Measurements from ENCODE around the gene ITIH5. TPM values are rescaled to one million over a fixed set of nuclear protein-coding genes. Genes with fewer than 3 reads are reported as not detected.

Gene ITIH5
- total and polyA plus RNA-seq, 9 of the 15 experiments (the other 6 are each of a cell fraction or from before 2014, with no cell fraction given), result 0.52 to 4.5 (median 2.6) TPM

Other genes with a start within 250 kb of the ITIH5 start
- not detected in 2 replicates for gene ITIH2, start 36.4 kb upstream of the ITIH5 start, total RNA-seq (2014; rRNA removed)
- gene ITIH2, start 36.4 kb upstream of the ITIH5 start, total RNA-seq (2014; rRNA removed; fragmentation: Illumina TruSeq; extraction: Trizol), result not detected in 2 replicates
- not detected in 2 replicates for gene ITIH2, start 36.4 kb upstream of the ITIH5 start, total RNA-seq (2015; rRNA removed; fragmentation: Illumina TruSeq; extraction: Trizol)
- 0.66 and 1.1 TPM in 2 replicates for gene ITIH2, start 36.4 kb upstream of the ITIH5 start, total RNA-seq (2021)
- not detected in 2 replicates for gene ITIH2, start 36.4 kb upstream of the ITIH5 start, polyA plus RNA-seq (2011; rRNA removed)
- not detected in 2 replicates for gene ITIH2, start 36.4 kb upstream of the ITIH5 start, polyA plus RNA-seq (2014; fragmentation: Illumina TruSeq; extraction: Trizol)
- not detected for gene ITIH2, start 36.4 kb upstream of the ITIH5 start, polyA plus RNA-seq (2014; fragmentation: Nextera tagmentation; extraction: Ambion mirVana)
- not detected in 2 replicates for gene ITIH2, start 36.4 kb upstream of the ITIH5 start, polyA plus RNA-seq (2014; rRNA removed)
- 13.6 and 14.4 TPM in 2 replicates for gene KIN, start 121.0 kb upstream of the ITIH5 start, total RNA-seq (2014; rRNA removed)
- 16.0 and 16.9 TPM in 2 replicates for gene KIN, start 121.0 kb upstream of the ITIH5 start, total RNA-seq (2014; rRNA removed; fragmentation: Illumina TruSeq; extraction: Trizol)
- 17.2 and 18.4 TPM in 2 replicates for gene KIN, start 121.0 kb upstream of the ITIH5 start, total RNA-seq (2015; rRNA removed; fragmentation: Illumina TruSeq; extraction: Trizol)
- gene KIN, start 121.0 kb upstream of the ITIH5 start, total RNA-seq (2021), result 9.7 and 11.7 TPM in 2 replicates
- 6.7 and 13.8 TPM in 2 replicates for gene KIN, start 121.0 kb upstream of the ITIH5 start, polyA plus RNA-seq (2011; rRNA removed)
- 11.8 and 14.5 TPM in 2 replicates for gene KIN, start 121.0 kb upstream of the ITIH5 start, polyA plus RNA-seq (2014; fragmentation: Illumina TruSeq; extraction: Trizol)
- 10 to 100 TPM; 30.7 to 35.6 TPM for gene KIN, start 121.0 kb upstream of the ITIH5 start, polyA plus RNA-seq (2014; fragmentation: Nextera tagmentation; extraction: Ambion mirVana)
- 13.9 and 23.4 TPM in 2 replicates for gene KIN, start 121.0 kb upstream of the ITIH5 start, polyA plus RNA-seq (2014; rRNA removed)
- 356 and 389 TPM in 2 replicates for gene ATP5F1C, start 121.2 kb upstream of the ITIH5 start, total RNA-seq (2014; rRNA removed)
- gene ATP5F1C, start 121.2 kb upstream of the ITIH5 start, total RNA-seq (2014; rRNA removed; fragmentation: Illumina TruSeq; extraction: Trizol), result 559 and 608 TPM in 2 replicates
- gene ATP5F1C, start 121.2 kb upstream of the ITIH5 start, total RNA-seq (2015; rRNA removed; fragmentation: Illumina TruSeq; extraction: Trizol), result 452 and 493 TPM in 2 replicates
- gene ATP5F1C, start 121.2 kb upstream of the ITIH5 start, total RNA-seq (2021), result 409 and 465 TPM in 2 replicates
- 766 and 904 TPM in 2 replicates for gene ATP5F1C, start 121.2 kb upstream of the ITIH5 start, polyA plus RNA-seq (2011; rRNA removed)
- gene ATP5F1C, start 121.2 kb upstream of the ITIH5 start, polyA plus RNA-seq (2014; fragmentation: Illumina TruSeq; extraction: Trizol), result 466 and 557 TPM in 2 replicates
- gene ATP5F1C, start 121.2 kb upstream of the ITIH5 start, polyA plus RNA-seq (2014; fragmentation: Nextera tagmentation; extraction: Ambion mirVana), result 1,000 to 10,000 TPM; 1,372 to 1,475 TPM
- 557 and 719 TPM in 2 replicates for gene ATP5F1C, start 121.2 kb upstream of the ITIH5 start, polyA plus RNA-seq (2014; rRNA removed)
- gene TAF3, start 151.5 kb upstream of the ITIH5 start, total RNA-seq (2014; rRNA removed), result 3.8 and 4.4 TPM in 2 replicates
- 3.3 and 4.4 TPM in 2 replicates for gene TAF3, start 151.5 kb upstream of the ITIH5 start, total RNA-seq (2014; rRNA removed; fragmentation: Illumina TruSeq; extraction: Trizol)
- gene TAF3, start 151.5 kb upstream of the ITIH5 start, total RNA-seq (2015; rRNA removed; fragmentation: Illumina TruSeq; extraction: Trizol), result 4.1 TPM in 2 replicates
- 9.2 and 9.6 TPM in 2 replicates for gene TAF3, start 151.5 kb upstream of the ITIH5 start, total RNA-seq (2021)
- gene TAF3, start 151.5 kb upstream of the ITIH5 start, polyA plus RNA-seq (2011; rRNA removed), result 2.4 and 2.8 TPM in 2 replicates
- 8.7 and 9.9 TPM in 2 replicates for gene TAF3, start 151.5 kb upstream of the ITIH5 start, polyA plus RNA-seq (2014; fragmentation: Illumina TruSeq; extraction: Trizol)
- gene TAF3, start 151.5 kb upstream of the ITIH5 start, polyA plus RNA-seq (2014; fragmentation: Nextera tagmentation; extraction: Ambion mirVana), result 1 to 10 TPM; 1.5 to 2.0 TPM
- gene TAF3, start 151.5 kb upstream of the ITIH5 start, polyA plus RNA-seq (2014; rRNA removed), result 3.1 and 4.9 TPM in 2 replicates